Fibroblast of upper back skin (primary cell): ENCODE results near the gene ST6GAL1.

Experiments
- DNase-seq: peaks from one replicate; pipeline ENCODE4 v3.0.0-alpha.2; 2013

ST6GAL1 gene

GRCh38 chr3:187084126-187084525 is 153.8 kb downstream of the ST6GAL1 start:
- DNase-seq = no peak

GRCh38 chr3:187084580-187084979 is 154.3 kb downstream of the ST6GAL1 start:
- no peak for DNase-seq

GRCh38 chr3:187085021-187085666 is 154.8 kb downstream of the ST6GAL1 start:
- no peak for DNase-seq

- DNase-seq = no peak
Measured at GRCh38 chr3:187085933-187086332, 155.6 kb downstream of the ST6GAL1 start.

- DNase-seq = no peak
Measured at GRCh38 chr3:187086831-187087230, 156.5 kb downstream of the ST6GAL1 start.

- DNase-seq = no peak
Measured at GRCh38 chr3:187088701-187089100, 158.4 kb downstream of the ST6GAL1 start.

- no peak for DNase-seq
Measured at GRCh38 chr3:187093320-187093719, 163.0 kb downstream of the ST6GAL1 start.

- no peak for DNase-seq
Measured at GRCh38 chr3:187098923-187099512, 168.7 kb downstream of the ST6GAL1 start.

GRCh38 chr3:187101184-187102072 is 171.1 kb downstream of the ST6GAL1 start:
- peak; percentile 91 for DNase-seq

- DNase-seq = no peak
Measured at GRCh38 chr3:187102073-187102634, 171.8 kb downstream of the ST6GAL1 start.

GRCh38 chr3:187103251-187103650 is 172.9 kb downstream of the ST6GAL1 start:
- DNase-seq = no peak

GRCh38 chr3:187104342-187104741 is 174.0 kb downstream of the ST6GAL1 start:
- no peak for DNase-seq

GRCh38 chr3:187104933-187105332 is 174.6 kb downstream of the ST6GAL1 start:
- DNase-seq = peak; percentile 77

GRCh38 chr3:187105700-187106099 is 175.4 kb downstream of the ST6GAL1 start:
- no peak for DNase-seq

GRCh38 chr3:187107989-187108388 is 177.7 kb downstream of the ST6GAL1 start:
- DNase-seq = no peak

GRCh38 chr3:187110156-187110555 is 179.8 kb downstream of the ST6GAL1 start:
- DNase-seq = no peak

GRCh38 chr3:187112934-187113793 is 182.8 kb downstream of the ST6GAL1 start:
- peak; percentile 50 for DNase-seq

GRCh38 chr3:187114511-187114910 is 184.2 kb downstream of the ST6GAL1 start:
- DNase-seq = no peak

GRCh38 chr3:187120326-187120725 is 190.0 kb downstream of the ST6GAL1 start:
- DNase-seq = no peak

- no peak for DNase-seq
Measured at GRCh38 chr3:187122261-187122660, 191.9 kb downstream of the ST6GAL1 start.

GRCh38 chr3:187125319-187126031 is 195.1 kb downstream of the ST6GAL1 start:
- no peak for DNase-seq
